22Rv1 (cell line): ENCODE data around the gene CMIP.

ENCODE experiments used
- ZFX ChIP-seq: fragments of 450-650 bp; IDR thresholded peaks from 2 replicates; pipeline ENCODE4 v1.6.1; 2017; ENCODE audit warnings: antibody characterized with exemption, borderline replicate concordance
- TF ChIP-seq, protein P1 (sequence below): fragments of 450-650 bp; IDR thresholded peaks from 2 replicates; pipeline ENCODE4 v1.5.1; 2017; ENCODE audit warnings: mild to moderate bottlenecking

DNA sequence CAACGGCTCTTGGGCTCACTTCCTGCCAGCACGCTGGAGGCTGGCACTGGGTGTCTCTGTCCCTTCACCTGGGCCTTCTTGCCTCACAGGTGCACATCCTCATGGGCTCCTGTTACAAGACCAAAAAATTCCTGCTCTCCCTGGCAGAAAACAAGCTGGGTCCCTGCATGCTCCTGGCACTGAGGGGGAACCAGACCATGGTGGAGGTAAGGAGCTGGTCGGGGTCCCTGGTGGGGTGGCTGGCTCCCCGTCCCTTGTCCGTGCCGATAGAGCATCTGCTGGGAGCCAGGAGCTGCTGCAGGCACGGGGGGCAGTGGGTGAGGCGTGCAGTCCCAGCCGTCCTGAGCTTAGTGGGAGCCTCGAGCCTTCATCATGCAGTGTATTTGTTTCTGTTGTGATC, 255.0 kb downstream of the CMIP start:
- TF ChIP-seq, protein P1, sequence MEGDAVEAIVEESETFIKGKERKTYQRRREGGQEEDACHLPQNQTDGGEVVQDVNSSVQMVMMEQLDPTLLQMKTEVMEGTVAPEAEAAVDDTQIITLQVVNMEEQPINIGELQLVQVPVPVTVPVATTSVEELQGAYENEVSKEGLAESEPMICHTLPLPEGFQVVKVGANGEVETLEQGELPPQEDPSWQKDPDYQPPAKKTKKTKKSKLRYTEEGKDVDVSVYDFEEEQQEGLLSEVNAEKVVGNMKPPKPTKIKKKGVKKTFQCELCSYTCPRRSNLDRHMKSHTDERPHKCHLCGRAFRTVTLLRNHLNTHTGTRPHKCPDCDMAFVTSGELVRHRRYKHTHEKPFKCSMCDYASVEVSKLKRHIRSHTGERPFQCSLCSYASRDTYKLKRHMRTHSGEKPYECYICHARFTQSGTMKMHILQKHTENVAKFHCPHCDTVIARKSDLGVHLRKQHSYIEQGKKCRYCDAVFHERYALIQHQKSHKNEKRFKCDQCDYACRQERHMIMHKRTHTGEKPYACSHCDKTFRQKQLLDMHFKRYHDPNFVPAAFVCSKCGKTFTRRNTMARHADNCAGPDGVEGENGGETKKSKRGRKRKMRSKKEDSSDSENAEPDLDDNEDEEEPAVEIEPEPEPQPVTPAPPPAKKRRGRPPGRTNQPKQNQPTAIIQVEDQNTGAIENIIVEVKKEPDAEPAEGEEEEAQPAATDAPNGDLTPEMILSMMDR: no peak
- TF ChIP-seq ZFX: no peak
